Mononuclear cell (primary cell): ENCODE measurements around the gene RARRES2. TPM values are rescaled to one million over a fixed set of nuclear protein-coding genes. Genes with fewer than 3 reads are reported as not detected.
A peak's percentile ranks its signal among the peaks of the same experiment; 100 is the strongest.

Experiments
- H3K27me3 ChIP-seq: 2 replicates; pipeline ENCODE4 v1.6.0; 2011; ENCODE audit warnings: low read length, control low read depth; ENCODE audit not compliant: insufficient read depth
- H3K4me1 ChIP-seq: 2 replicates; pipeline ENCODE4 v1.5.1; 2011; ENCODE audit warnings: mild to moderate bottlenecking, low read length, control low read depth; ENCODE audit not compliant: insufficient read depth
- H3K4me3 ChIP-seq: 2 replicates; pipeline ENCODE4 v1.5.1; 2011; ENCODE audit warnings: mild to moderate bottlenecking, low read length, moderate library complexity
- H3K9me3 ChIP-seq: 2 replicates; pipeline ENCODE4 v1.5.1; 2011; ENCODE audit warnings: low read depth, mild to moderate bottlenecking, control low read depth, low read length
- total RNA-seq: library from RNA; depleted of rRNA; stranded (reverse); fragments of >200 nt; gene quantifications from one replicate; pipeline ENCODE4 v1.2.3, GENCODE V29; 2012

Gene RARRES2
- total RNA-seq, 1 donor = not detected

- Histone ChIP-seq H3K9me3 (no peaks in the 10 kb centered on the region), H3K4me3 (no peak overlapping the region), H3K27me3 (no peaks in the 10 kb centered on the region), H3K4me1 (peaks cover 46% of the 10 kb centered on the region)
Observed at GRCh38 chr7:150370612-150371071, 29.2 kb upstream of the RARRES2 start.

GRCh38 chr7:150369748-150370501, 28.5 kb upstream of the RARRES2 start:
- Histone ChIP-seq H3K9me3 (no peaks in the 10 kb centered on the region), H3K4me1 (peaks cover 53% of the 10 kb centered on the region), H3K4me3 (peak overlapping the region; percentile 89), H3K27me3 (no peaks in the 10 kb centered on the region)

- peaks cover 59% of the 10 kb centered on the region for H3K4me1 ChIP-seq
- no peaks in the 10 kb centered on the region for H3K9me3 ChIP-seq
- peak overlapping the region; percentile 89 for H3K4me3 ChIP-seq
- no peaks in the 10 kb centered on the region for H3K27me3 ChIP-seq
Observed at GRCh38 chr7:150368884-150369747, 27.7 kb upstream of the RARRES2 start.

- peaks cover 67% of the 10 kb centered on the region for H3K4me1 ChIP-seq
- H3K9me3 ChIP-seq = no peaks in the 10 kb centered on the region
- H3K4me3 ChIP-seq = peak within 1 kb of the TSS; percentile 89
- H3K27me3 ChIP-seq = no peaks in the 10 kb centered on the region
Observed at GRCh38 chr7:150368096-150368883, 26.9 kb upstream of the RARRES2 start, which contains the start of gene REPIN1. TSS of gene REPIN1 (plus strand) at chr7:150368822. CDS start at chr7:150369712, 890 bp downstream.

- H3K9me3 ChIP-seq = no peaks in the 10 kb centered on the region
- H3K4me3 ChIP-seq = peak overlapping the region; percentile 89
- H3K27me3 ChIP-seq = no peaks in the 10 kb centered on the region
- peaks cover 68% of the 10 kb centered on the region for H3K4me1 ChIP-seq
Observed at GRCh38 chr7:150367677-150368095, 26.3 kb upstream of the RARRES2 start.

- Histone ChIP-seq H3K4me1 (peaks cover 68% of the 10 kb centered on the region), H3K9me3 (no peaks in the 10 kb centered on the region), H3K27me3 (no peaks in the 10 kb centered on the region), H3K4me3 (no peak overlapping the region)
Observed at GRCh38 chr7:150365673-150366398, 24.4 kb upstream of the RARRES2 start.

GRCh38 chr7:150365194-150365593, 23.8 kb upstream of the RARRES2 start:
- no peaks in the 10 kb centered on the region for H3K9me3 ChIP-seq
- H3K27me3 ChIP-seq = no peaks in the 10 kb centered on the region
- peaks cover 61% of the 10 kb centered on the region for H3K4me1 ChIP-seq
- H3K4me3 ChIP-seq = no peak overlapping the region

GRCh38 chr7:150363872-150364271, 22.4 kb upstream of the RARRES2 start:
- H3K27me3 ChIP-seq = no peaks in the 10 kb centered on the region
- peaks cover 49% of the 10 kb centered on the region for H3K4me1 ChIP-seq
- no peak overlapping the region for H3K4me3 ChIP-seq
- no peaks in the 10 kb centered on the region for H3K9me3 ChIP-seq

- Histone ChIP-seq H3K4me3 (no peak overlapping the region), H3K9me3 (no peaks in the 10 kb centered on the region), H3K4me1 (peaks cover 52% of the 10 kb centered on the region), H3K27me3 (no peaks in the 10 kb centered on the region)
Observed at GRCh38 chr7:150363370-150363769, 21.9 kb upstream of the RARRES2 start.

- H3K4me1 ChIP-seq = peaks cover 52% of the 10 kb centered on the region
Observed at GRCh38 chr7:150361807-150362621, 20.6 kb upstream of the RARRES2 start.

GRCh38 chr7:150361402-150361801, 20.0 kb upstream of the RARRES2 start:
- Histone ChIP-seq H3K4me1 (peaks cover 49% of the 10 kb centered on the region), H3K9me3 (no peaks in the 10 kb centered on the region)

More at GRCh38 chr7:150361807-150362621, 20.6 kb upstream of the RARRES2 start:
- Histone ChIP-seq H3K27me3 (no peaks in the 10 kb centered on the region), H3K9me3 (no peaks in the 10 kb centered on the region), H3K4me3 (no peak overlapping the region)

GRCh38 chr7:150360363-150361058, 19.1 kb upstream of the RARRES2 start:
- H3K27me3 ChIP-seq = no peaks in the 10 kb centered on the region
- peaks cover 41% of the 10 kb centered on the region for H3K4me1 ChIP-seq
- H3K9me3 ChIP-seq = no peaks in the 10 kb centered on the region
- H3K4me3 ChIP-seq = no peak overlapping the region

More at GRCh38 chr7:150361402-150361801, 20.0 kb upstream of the RARRES2 start:
- H3K4me3 ChIP-seq = no peak overlapping the region
- H3K27me3 ChIP-seq = no peaks in the 10 kb centered on the region
